Measurements from ENCODE around the gene C6orf141.

The C6orf141 gene

GRCh38 chr6:49551866-49552129 is 1.3 kb downstream of the C6orf141 start:
- no peaks in the 10 kb centered on the region for H3K9me3 ChIP-seq (ENCODE audit: control insufficient read depth, low read length)
- H3K27ac ChIP-seq (ENCODE audit: insufficient read depth, low read depth, low read length, poor library complexity, severe bottlenecking): peak overlapping the region; percentile 94
- WGBS, 2 experiments: 0% methylated on average over 1 of the region's 2 CpGs
- no peaks in the 10 kb centered on the region for H3K36me3 ChIP-seq (ENCODE audit: control insufficient read depth, insufficient read depth, low read length)
- H3K4me1 ChIP-seq (ENCODE audit: control insufficient read depth, insufficient read depth, low read length): peaks cover 32% of the 10 kb centered on the region
- peak overlapping the region; percentile 82 for H3K4me3 ChIP-seq (ENCODE audit: insufficient read depth, low read depth, low read length)
- H3K27me3 ChIP-seq (ENCODE audit: control insufficient read depth, insufficient read depth, low read length, poor library complexity, severe bottlenecking): peaks cover 8% of the 10 kb centered on the region

GRCh38 chr6:49552596-49552995 is 2.1 kb downstream of the C6orf141 start:
- H3K27ac ChIP-seq (ENCODE audit: insufficient read depth, low read depth, low read length, poor library complexity, severe bottlenecking): no peak overlapping the region
- WGBS, 2 experiments: 67 to 88% methylated on average over 2 of the region's 2 CpGs

DNA sequence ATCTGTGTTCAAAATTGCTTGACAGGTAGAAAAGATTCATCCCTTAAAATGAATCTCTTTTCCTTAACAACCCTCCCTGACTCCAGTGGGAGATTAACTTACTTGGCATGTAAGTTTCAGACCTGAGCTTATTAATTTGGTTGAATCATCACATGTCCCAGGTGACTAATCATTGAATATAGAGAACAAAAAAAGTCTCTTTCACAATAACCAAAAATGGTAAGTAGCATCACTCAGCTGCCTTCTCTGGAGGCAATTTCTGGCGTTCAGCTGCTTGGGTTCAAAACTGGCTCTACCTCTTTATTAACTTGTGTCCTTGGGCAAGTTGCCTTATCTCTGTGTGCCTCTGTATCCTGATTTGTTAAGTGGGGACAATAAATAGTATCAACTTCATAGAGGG is 2.9 kb downstream of the C6orf141 start:
- Histone ChIP-seq H3K27ac (ENCODE audit: insufficient read depth, low read depth, low read length, poor library complexity, severe bottlenecking) (no peak overlapping the region), H3K4me1 (ENCODE audit: control insufficient read depth, insufficient read depth, low read length) (peaks cover 32% of the 10 kb centered on the region), H3K27me3 (ENCODE audit: control insufficient read depth, insufficient read depth, low read length, poor library complexity, severe bottlenecking) (peaks cover 8% of the 10 kb centered on the region), H3K36me3 (ENCODE audit: control insufficient read depth, insufficient read depth, low read length) (no peaks in the 10 kb centered on the region), H3K9me3 (ENCODE audit: control insufficient read depth, low read length) (no peaks in the 10 kb centered on the region), H3K4me3 (ENCODE audit: insufficient read depth, low read depth, low read length) (peak overlapping the region; percentile 82)
- WGBS, 2 experiments: 52 to 95% methylated on average over 1 of the region's 1 CpG

More at GRCh38 chr6:49552596-49552995, 2.1 kb downstream of the C6orf141 start:
- H3K36me3 ChIP-seq (ENCODE audit: control insufficient read depth, insufficient read depth, low read length): no peaks in the 10 kb centered on the region
- no peaks in the 10 kb centered on the region for H3K9me3 ChIP-seq (ENCODE audit: control insufficient read depth, low read length)
- peaks cover 8% of the 10 kb centered on the region for H3K27me3 ChIP-seq (ENCODE audit: control insufficient read depth, insufficient read depth, low read length, poor library complexity, severe bottlenecking)
- H3K4me3 ChIP-seq (ENCODE audit: insufficient read depth, low read depth, low read length): peak overlapping the region; percentile 82
- H3K4me1 ChIP-seq (ENCODE audit: control insufficient read depth, insufficient read depth, low read length): peaks cover 32% of the 10 kb centered on the region

DNA sequence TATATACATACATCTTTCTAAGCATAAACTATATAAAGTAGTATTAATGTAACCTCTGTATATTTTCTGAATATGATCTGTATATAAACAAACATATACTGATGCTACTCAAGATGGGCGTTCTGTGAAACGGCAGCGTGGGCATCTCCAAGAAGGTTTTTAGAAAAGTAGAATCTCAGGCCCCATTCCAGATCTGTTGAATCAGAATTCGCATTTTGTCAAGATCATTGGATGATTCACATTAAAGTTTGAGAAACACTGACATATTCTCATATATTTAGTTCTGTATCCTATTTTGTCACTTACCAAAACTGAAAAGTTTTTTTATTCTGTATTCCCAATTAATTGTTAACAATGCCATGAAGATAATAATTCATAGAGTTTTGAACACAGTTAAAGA is 5.5 kb downstream of the C6orf141 start:
- Histone ChIP-seq H3K4me1 (ENCODE audit: control insufficient read depth, insufficient read depth, low read length) (peaks cover 20% of the 10 kb centered on the region), H3K36me3 (ENCODE audit: control insufficient read depth, insufficient read depth, low read length) (no peaks in the 10 kb centered on the region), H3K27ac (ENCODE audit: insufficient read depth, low read depth, low read length, poor library complexity, severe bottlenecking) (no peak overlapping the region), H3K9me3 (ENCODE audit: control insufficient read depth, low read length) (no peaks in the 10 kb centered on the region), H3K27me3 (ENCODE audit: control insufficient read depth, insufficient read depth, low read length, poor library complexity, severe bottlenecking) (peaks cover 3% of the 10 kb centered on the region), H3K4me3 (ENCODE audit: insufficient read depth, low read depth, low read length) (no peak overlapping the region)
- WGBS, 2 experiments: 71 to 100% methylated on average over 3 to 4 of the region's 4 CpGs

- Histone ChIP-seq H3K4me3 (ENCODE audit: insufficient read depth, low read depth, low read length) (no peak overlapping the region), H3K36me3 (ENCODE audit: control insufficient read depth, insufficient read depth, low read length) (no peaks in the 10 kb centered on the region), H3K4me1 (ENCODE audit: control insufficient read depth, insufficient read depth, low read length) (peaks cover 20% of the 10 kb centered on the region), H3K27ac (ENCODE audit: insufficient read depth, low read depth, low read length, poor library complexity, severe bottlenecking) (no peak overlapping the region), H3K9me3 (ENCODE audit: control insufficient read depth, low read length) (no peaks in the 10 kb centered on the region), H3K27me3 (ENCODE audit: control insufficient read depth, insufficient read depth, low read length, poor library complexity, severe bottlenecking) (no peaks in the 10 kb centered on the region)
Measured at GRCh38 chr6:49556429-49556837, 6.0 kb downstream of the C6orf141 start.

- no peaks in the 10 kb centered on the region for H3K27me3 ChIP-seq (ENCODE audit: control insufficient read depth, insufficient read depth, low read length, poor library complexity, severe bottlenecking)
- H3K4me3 ChIP-seq (ENCODE audit: insufficient read depth, low read depth, low read length): no peak overlapping the region
- no peaks in the 10 kb centered on the region for H3K36me3 ChIP-seq (ENCODE audit: control insufficient read depth, insufficient read depth, low read length)
- H3K4me1 ChIP-seq (ENCODE audit: control insufficient read depth, insufficient read depth, low read length): peaks cover 17% of the 10 kb centered on the region
- WGBS, 2 experiments: 100% methylated on average over 1 of the region's 3 CpGs
- no peak overlapping the region for H3K27ac ChIP-seq (ENCODE audit: insufficient read depth, low read depth, low read length, poor library complexity, severe bottlenecking)
- no peaks in the 10 kb centered on the region for H3K9me3 ChIP-seq (ENCODE audit: control insufficient read depth, low read length)
Measured at GRCh38 chr6:49557177-49557576, 6.7 kb downstream of the C6orf141 start.

- Histone ChIP-seq H3K27ac (ENCODE audit: insufficient read depth, low read depth, low read length, poor library complexity, severe bottlenecking) (no peak overlapping the region), H3K9me3 (ENCODE audit: control insufficient read depth, low read length) (no peaks in the 10 kb centered on the region), H3K4me1 (ENCODE audit: control insufficient read depth, insufficient read depth, low read length) (peaks cover 12% of the 10 kb centered on the region), H3K4me3 (ENCODE audit: insufficient read depth, low read depth, low read length) (no peak overlapping the region), H3K27me3 (ENCODE audit: control insufficient read depth, insufficient read depth, low read length, poor library complexity, severe bottlenecking) (no peaks in the 10 kb centered on the region), H3K36me3 (ENCODE audit: control insufficient read depth, insufficient read depth, low read length) (no peaks in the 10 kb centered on the region)
Measured at GRCh38 chr6:49558238-49558637, 7.8 kb downstream of the C6orf141 start.

- Histone ChIP-seq H3K36me3 (ENCODE audit: control insufficient read depth, insufficient read depth, low read length) (no peaks in the 10 kb centered on the region), H3K4me3 (ENCODE audit: insufficient read depth, low read depth, low read length) (no peak overlapping the region), H3K27ac (ENCODE audit: insufficient read depth, low read depth, low read length, poor library complexity, severe bottlenecking) (no peak overlapping the region), H3K9me3 (ENCODE audit: control insufficient read depth, low read length) (no peaks in the 10 kb centered on the region), H3K4me1 (ENCODE audit: control insufficient read depth, insufficient read depth, low read length) (no peaks in the 10 kb centered on the region), H3K27me3 (ENCODE audit: control insufficient read depth, insufficient read depth, low read length, poor library complexity, severe bottlenecking) (no peaks in the 10 kb centered on the region)
- WGBS, 2 experiments: 78 to 83% methylated on average over 5 of the region's 5 CpGs
Measured at GRCh38 chr6:49563006-49563886, 12.8 kb downstream of the C6orf141 start.

- Histone ChIP-seq H3K4me1 (ENCODE audit: control insufficient read depth, insufficient read depth, low read length) (no peaks in the 10 kb centered on the region), H3K36me3 (ENCODE audit: control insufficient read depth, insufficient read depth, low read length) (no peaks in the 10 kb centered on the region), H3K9me3 (ENCODE audit: control insufficient read depth, low read length) (no peaks in the 10 kb centered on the region), H3K27ac (ENCODE audit: insufficient read depth, low read depth, low read length, poor library complexity, severe bottlenecking) (no peak overlapping the region), H3K27me3 (ENCODE audit: control insufficient read depth, insufficient read depth, low read length, poor library complexity, severe bottlenecking) (no peaks in the 10 kb centered on the region), H3K4me3 (ENCODE audit: insufficient read depth, low read depth, low read length) (no peak overlapping the region)
- WGBS, 2 experiments: 80% methylated on average over 1 of the region's 1 CpG; no CpG with 5 or more reads in 1 of the 2 experiments
Measured at GRCh38 chr6:49564552-49564951, 14.1 kb downstream of the C6orf141 start.

- H3K27me3 ChIP-seq (ENCODE audit: control insufficient read depth, insufficient read depth, low read length, poor library complexity, severe bottlenecking): no peaks in the 10 kb centered on the region
- no peaks in the 10 kb centered on the region for H3K9me3 ChIP-seq (ENCODE audit: control insufficient read depth, low read length)
- no peak overlapping the region for H3K4me3 ChIP-seq (ENCODE audit: insufficient read depth, low read depth, low read length)
- no peaks in the 10 kb centered on the region for H3K36me3 ChIP-seq (ENCODE audit: control insufficient read depth, insufficient read depth, low read length)
- WGBS, 2 experiments: 43 to 96% methylated on average over 1 to 2 of the region's 2 CpGs
- no peaks in the 10 kb centered on the region for H3K4me1 ChIP-seq (ENCODE audit: control insufficient read depth, insufficient read depth, low read length)
- no peak overlapping the region for H3K27ac ChIP-seq (ENCODE audit: insufficient read depth, low read depth, low read length, poor library complexity, severe bottlenecking)
Measured at GRCh38 chr6:49565261-49565660, 14.8 kb downstream of the C6orf141 start.
